ENCODE data around the gene GPR153.

- TF ChIP-seq, protein P1, sequence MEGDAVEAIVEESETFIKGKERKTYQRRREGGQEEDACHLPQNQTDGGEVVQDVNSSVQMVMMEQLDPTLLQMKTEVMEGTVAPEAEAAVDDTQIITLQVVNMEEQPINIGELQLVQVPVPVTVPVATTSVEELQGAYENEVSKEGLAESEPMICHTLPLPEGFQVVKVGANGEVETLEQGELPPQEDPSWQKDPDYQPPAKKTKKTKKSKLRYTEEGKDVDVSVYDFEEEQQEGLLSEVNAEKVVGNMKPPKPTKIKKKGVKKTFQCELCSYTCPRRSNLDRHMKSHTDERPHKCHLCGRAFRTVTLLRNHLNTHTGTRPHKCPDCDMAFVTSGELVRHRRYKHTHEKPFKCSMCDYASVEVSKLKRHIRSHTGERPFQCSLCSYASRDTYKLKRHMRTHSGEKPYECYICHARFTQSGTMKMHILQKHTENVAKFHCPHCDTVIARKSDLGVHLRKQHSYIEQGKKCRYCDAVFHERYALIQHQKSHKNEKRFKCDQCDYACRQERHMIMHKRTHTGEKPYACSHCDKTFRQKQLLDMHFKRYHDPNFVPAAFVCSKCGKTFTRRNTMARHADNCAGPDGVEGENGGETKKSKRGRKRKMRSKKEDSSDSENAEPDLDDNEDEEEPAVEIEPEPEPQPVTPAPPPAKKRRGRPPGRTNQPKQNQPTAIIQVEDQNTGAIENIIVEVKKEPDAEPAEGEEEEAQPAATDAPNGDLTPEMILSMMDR (CRISPR knock-in tag; IDR thresholded peaks at IDR 0.05): no peak
- TF ChIP-seq PRDM10 (CRISPR knock-in tag; IDR thresholded peaks at IDR 0.05; ENCODE audit: low read depth) (no peak), ZNF775 (CRISPR knock-in tag; IDR thresholded peaks at IDR 0.05; ENCODE audit: borderline replicate concordance) (no peak), RFX5 (IDR thresholded peaks at IDR 0.05; ENCODE audit: low read depth, low read length) (no peak), LBX2 (CRISPR knock-in tag; IDR thresholded peaks at IDR 0.05; ENCODE audit: borderline replicate concordance) (no peak), E2F1 (CRISPR knock-in tag; IDR thresholded peaks at IDR 0.05) (no peak), JDP2 (CRISPR knock-in tag; IDR thresholded peaks at IDR 0.05; ENCODE audit: borderline replicate concordance) (no peak)
- TF ChIP-seq, protein P2, sequence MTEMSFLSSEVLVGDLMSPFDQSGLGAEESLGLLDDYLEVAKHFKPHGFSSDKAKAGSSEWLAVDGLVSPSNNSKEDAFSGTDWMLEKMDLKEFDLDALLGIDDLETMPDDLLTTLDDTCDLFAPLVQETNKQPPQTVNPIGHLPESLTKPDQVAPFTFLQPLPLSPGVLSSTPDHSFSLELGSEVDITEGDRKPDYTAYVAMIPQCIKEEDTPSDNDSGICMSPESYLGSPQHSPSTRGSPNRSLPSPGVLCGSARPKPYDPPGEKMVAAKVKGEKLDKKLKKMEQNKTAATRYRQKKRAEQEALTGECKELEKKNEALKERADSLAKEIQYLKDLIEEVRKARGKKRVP (CRISPR knock-in tag; IDR thresholded peaks at IDR 0.05): no peak
- TF ChIP-seq, protein P3, sequence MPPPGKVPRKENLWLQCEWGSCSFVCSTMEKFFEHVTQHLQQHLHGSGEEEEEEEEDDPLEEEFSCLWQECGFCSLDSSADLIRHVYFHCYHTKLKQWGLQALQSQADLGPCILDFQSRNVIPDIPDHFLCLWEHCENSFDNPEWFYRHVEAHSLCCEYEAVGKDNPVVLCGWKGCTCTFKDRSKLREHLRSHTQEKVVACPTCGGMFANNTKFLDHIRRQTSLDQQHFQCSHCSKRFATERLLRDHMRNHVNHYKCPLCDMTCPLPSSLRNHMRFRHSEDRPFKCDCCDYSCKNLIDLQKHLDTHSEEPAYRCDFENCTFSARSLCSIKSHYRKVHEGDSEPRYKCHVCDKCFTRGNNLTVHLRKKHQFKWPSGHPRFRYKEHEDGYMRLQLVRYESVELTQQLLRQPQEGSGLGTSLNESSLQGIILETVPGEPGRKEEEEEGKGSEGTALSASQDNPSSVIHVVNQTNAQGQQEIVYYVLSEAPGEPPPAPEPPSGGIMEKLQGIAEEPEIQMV (CRISPR knock-in tag; IDR thresholded peaks at IDR 0.05; ENCODE audit: low read depth): no peak
Observed at GRCh38 chr1:6211731-6212130, 49.2 kb downstream of the GPR153 start.

Measured in HepG2 (cell line).